Measurements from ENCODE around the gene C1orf185. TPM values are rescaled to one million over a fixed set of nuclear protein-coding genes. Genes with fewer than 3 reads are reported as not detected.
"Not testable (repeated sequence)": the region's sequence is repeated elsewhere in the genome, so short reads cannot be mapped to it uniquely, and the experiment has no call there.

The C1orf185 gene
- total RNA-seq, result not detected

- DNase-seq, result no peak
Measured at GRCh38 chr1:51101976-51102375, at the start of gene C1orf185. Gene C1orf185 (plus strand): TSS chr1:51102228. CDS start chr1:51102234, 6 bp downstream.

GRCh38 chr1:51058858-51059257, 43.2 kb upstream of the C1orf185 start:
- no peak for DNase-seq

GRCh38 chr1:51061231-51061918, 40.7 kb upstream of the C1orf185 start:
- no peak for DNase-seq

GRCh38 chr1:51063121-51063520, 38.9 kb upstream of the C1orf185 start:
- DNase-seq, result no peak

- no peak for DNase-seq
Measured at GRCh38 chr1:51070011-51070410, 32.0 kb upstream of the C1orf185 start.

GRCh38 chr1:51070640-51071039, 31.4 kb upstream of the C1orf185 start:
- DNase-seq, result no peak

GRCh38 chr1:51071291-51072042, 30.6 kb upstream of the C1orf185 start:
- no peak for DNase-seq

GRCh38 chr1:51072043-51072439, 30.0 kb upstream of the C1orf185 start:
- no peak for DNase-seq

GRCh38 chr1:51072651-51073050, 29.4 kb upstream of the C1orf185 start:
- DNase-seq, result no peak

GRCh38 chr1:51073456-51073855, 28.6 kb upstream of the C1orf185 start:
- DNase-seq, result no peak

- DNase-seq, result no peak
Measured at GRCh38 chr1:51086496-51087271, 15.3 kb upstream of the C1orf185 start.

- no peak for DNase-seq
Measured at GRCh38 chr1:51088474-51088873, 13.6 kb upstream of the C1orf185 start.

- no peak for DNase-seq
Measured at GRCh38 chr1:51093581-51093980, 8.4 kb upstream of the C1orf185 start.

- DNase-seq, result no peak
Measured at GRCh38 chr1:51097171-51097570, 4.9 kb upstream of the C1orf185 start.

- no peak for DNase-seq
Measured at GRCh38 chr1:51100264-51100880, 1.7 kb upstream of the C1orf185 start.

- DNase-seq, result no peak
Measured at GRCh38 chr1:51114137-51114536, 12.1 kb downstream of the C1orf185 start.

GRCh38 chr1:51115714-51116404, 13.8 kb downstream of the C1orf185 start:
- no peak for DNase-seq

GRCh38 chr1:51119331-51119730, 17.3 kb downstream of the C1orf185 start:
- DNase-seq, result no peak

GRCh38 chr1:51120629-51121028, 18.6 kb downstream of the C1orf185 start:
- DNase-seq, result no peak

GRCh38 chr1:51127152-51127551, 25.1 kb downstream of the C1orf185 start:
- DNase-seq, result not testable (repeated sequence)

- DNase-seq, result no peak
Measured at GRCh38 chr1:51131185-51131584, 29.2 kb downstream of the C1orf185 start.

- no peak for DNase-seq
Measured at GRCh38 chr1:51133045-51133444, 31.0 kb downstream of the C1orf185 start.

Data from occipital lobe (tissue), 2 donors.